B cell (primary cell): Measurements from ENCODE around the gene CHRM1. TPM values are rescaled to one million over a fixed set of nuclear protein-coding genes. Genes with fewer than 3 reads are reported as not detected.

ENCODE experiments used
- ATAC-seq: fragments of 200-7000 bp; cut with Tn5 transposase; one replicate; pipeline ENCODE4 v1.10.0; 2021; ENCODE audit warnings: low read depth, mild to moderate bottlenecking, moderate number of reproducible peaks, moderate library complexity
- CTCF ChIA-PET: fragments of 350-600 bp; sonication (Branson Sonifier 250); formaldehyde crosslinking; loops from one replicate; lab custom pipeline; 2021; ENCODE audit warnings: antibody characterized with exemption, inconsistent platforms; lab: Charles Lee
- POLR2A ChIA-PET: fragments of 350-600 bp; sonication (Branson Sonifier 250); formaldehyde crosslinking; loops from one replicate; lab custom pipeline; 2021; ENCODE audit warnings: antibody characterized with exemption; lab: Charles Lee
- DNase-seq: peaks from one replicate; pipeline ENCODE4 v3.0.0; 2013
- H2AFZ ChIP-seq: 2 replicates; pipeline ENCODE4 v1.6.1; 2012; ENCODE audit warnings: mild to moderate bottlenecking, low read depth, low read length; ENCODE audit not compliant: insufficient read depth, poor library complexity, severe bottlenecking
- H3K27ac ChIP-seq, 2 donors: 1 replicate in 1 of 2; 2 replicates in 1 of 2; pipeline ENCODE4 v1.5.1; 2012 to 2013; ENCODE audit warnings: low read length in 2 of 2, mild to moderate bottlenecking in 2 of 2, moderate library complexity in 1 of 2
- H3K27me3 ChIP-seq, 4 experiments: fragments of 200-600 bp in 1 of 4; sonication (generic) in 1 of 4; replicated peaks in 1 of 4; 1 replicate in 2 of 4; 2 replicates in 2 of 4; pipeline versions ENCODE4 v1.6.1 to v1.7.0; 2013 to 2016; ENCODE audit warnings: low read length in 3 of 4, mild to moderate bottlenecking in 2 of 4, mixed read lengths in 1 of 4, moderate library complexity in 1 of 4; ENCODE audit not compliant: insufficient read depth in 4 of 4, control insufficient read depth in 3 of 4; ENCODE audit errors: control extremely low read depth in 1 of 4
- H3K36me3 ChIP-seq, 2 experiments: replicated peaks in 1 of 2; 1 replicate in 1 of 2; 2 replicates in 1 of 2; pipeline versions ENCODE4 v1.6.1 to v1.7.1; 2013; ENCODE audit warnings: low read length in 1 of 2; ENCODE audit not compliant: insufficient read depth in 2 of 2, control insufficient read depth in 1 of 2; ENCODE audit errors: control extremely low read depth in 1 of 2, extremely low read depth in 1 of 2
- H3K4me1 ChIP-seq, 2 donors: fragments of 200-600 bp in 1 of 2; sonication (generic) in 1 of 2; 1 replicate in 1 of 2; 2 replicates in 1 of 2; pipeline versions ENCODE4 v1.5.1 to v1.6.1; 2013 to 2017; ENCODE audit warnings: low read length in 2 of 2; ENCODE audit not compliant: control insufficient read depth in 2 of 2, insufficient read depth in 2 of 2
- H3K4me2 ChIP-seq: replicated peaks from 2 replicates; pipeline ENCODE3; 2012; ENCODE audit warnings: mild to moderate bottlenecking, low read depth, low read length; ENCODE audit not compliant: poor library complexity, severe bottlenecking
- H3K4me3 ChIP-seq, 5 experiments: fragments of 200-600 bp in 1 of 5; sonication (generic) in 1 of 5; 1 replicate in 3 of 5; 2 replicates in 2 of 5; pipeline versions ENCODE4 v1.5.1 to v1.7.0; 2011 to 2016; ENCODE audit warnings: low read length in 4 of 5, mild to moderate bottlenecking in 4 of 5, low read depth in 2 of 5, control low read depth in 1 of 5, moderate library complexity in 1 of 5; ENCODE audit not compliant: insufficient read depth in 1 of 5; ENCODE audit errors: control extremely low read depth in 1 of 5, extremely low read depth in 1 of 5
- H3K79me2 ChIP-seq: fragments of 200-600 bp; sonication (generic); one replicate; pipeline ENCODE4 v1.6.0; 2016; ENCODE audit warnings: low read length; ENCODE audit not compliant: control insufficient read depth, insufficient read depth
- H3K9ac ChIP-seq: fragments of 200-600 bp; sonication (generic); 2 replicates; pipeline ENCODE4 v1.6.1; 2017; ENCODE audit warnings: mild to moderate bottlenecking, low read length, moderate library complexity
- H3K9me3 ChIP-seq, 3 donors: one replicate each; pipeline versions ENCODE4 v1.6.1 to v1.7.1; 2013; ENCODE audit warnings: low read length in 2 of 3; ENCODE audit not compliant: control insufficient read depth in 2 of 3, insufficient read depth in 1 of 3; ENCODE audit errors: control extremely low read depth in 1 of 3
- H4K20me1 ChIP-seq: 2 replicates; pipeline ENCODE4 v1.6.0; 2012; ENCODE audit warnings: mild to moderate bottlenecking, low read length; ENCODE audit not compliant: insufficient read depth, control insufficient read depth, poor library complexity, severe bottlenecking
- H3K27ac Mint-ChIP-seq: one replicate; pipeline ENCODE4 v1.8.0; 2021; ENCODE audit warnings: mixed read lengths
- H3K27me3 Mint-ChIP-seq: one replicate; pipeline ENCODE4 v1.8.0; 2021; ENCODE audit warnings: mixed read lengths
- H3K4me1 Mint-ChIP-seq: one replicate; pipeline ENCODE4 v1.8.0; 2021; ENCODE audit warnings: mixed read lengths
- H3K4me3 Mint-ChIP-seq: one replicate; pipeline ENCODE4 v1.8.0; 2021; ENCODE audit warnings: mixed read lengths
- H3K9me3 Mint-ChIP-seq: one replicate; pipeline ENCODE4 v1.8.0; 2022; ENCODE audit warnings: mixed read lengths; ENCODE audit not compliant: insufficient read depth
- CTCF ChIP-seq: fragments of 200-600 bp; IDR thresholded peaks from one replicate; pipeline ENCODE4 v1.8.0; 2022; ENCODE audit warnings: antibody characterized with exemption, mild to moderate bottlenecking
- EZH2 ChIP-seq: IDR thresholded peaks from 2 replicates; pipeline ENCODE4 v1.6.1; 2012; ENCODE audit warnings: borderline replicate concordance, low read depth, mild to moderate bottlenecking, moderate library complexity, low read length; ENCODE audit not compliant: insufficient read depth, poor library complexity, severe bottlenecking
- WGBS: methylation state at CpG from one replicate; pipeline ENCODE4 v1.1.5; 2013; ENCODE audit warnings: missing lambda C conversion rate; ENCODE audit not compliant: insufficient coverage; 5-methylcytosine and 5-hydroxymethylcytosine counted together
- intact Hi-C: fragments of 100-400 bp; cut with micrococcal nuclease; formaldehyde crosslinking; loops from one replicate; pipeline ENCODE4 v1.10.0; 2022
- polyA plus RNA-seq: library from polyadenylated mRNA; depleted of rRNA; stranded (reverse); fragments of >200 nt; gene quantifications from 2 replicates; pipeline ENCODE4 v1.2.3, GENCODE V29; 2012
- total RNA-seq, 2 donors: library from RNA; stranded (reverse); fragments of 120-200 nt in 1 of 2; gene quantifications; 1 replicate in 1 of 2; 2 replicates in 1 of 2; pipeline versions ENCODE4 v1.2.3 to v1.2.4, GENCODE V29; 2013 to 2022

Gene CHRM1
- total and polyA plus RNA-seq, 2 donors (not counting 1 experiment from before 2014, with no cell fraction given) = not detected

GRCh38 chr11:62881579-62882430 lies 39.4 kb downstream of the CHRM1 start:
- Mint-ChIP-seq H3K27me3 (no peaks in the 10 kb centered on the region), H3K9me3 (no peaks in the 10 kb centered on the region), H3K4me1 (peaks cover 39% of the 10 kb centered on the region), H3K27ac (peak overlapping the region; percentile 100), H3K4me3 (peak overlapping the region; percentile 100)
- peaks cover 43% of the 10 kb centered on the region for H4K20me1 ChIP-seq
- intact Hi-C loops = loop anchor here (1.0 to 5.0 kb wide), 13 partner anchors 20 to 990 kb away; partner anchors contain the start of genes ATL3, BSCL2, FADS3 and GNG3
- no peaks in the 10 kb centered on the region for H3K9me3 ChIP-seq
- ATAC-seq = peak; percentile 57
- peaks cover 25 to 36% of the 10 kb centered on the region in 2 donors for H3K4me1 ChIP-seq
- peak; percentile 87 for DNase-seq
- ChIA-PET CTCF (interaction anchor here (0.6 to 3.5 kb wide), 19 partner anchors 16 to 489 kb away, joined by 3 to 39 read pairs (median 4); partner anchors contain the start of genes BSCL2, HNRNPUL2, TMEM179B and TTC9C), POLR2A (interaction anchor here (0.5 to 2.5 kb wide), 28 partner anchors 26 to 1967 kb away, joined by 3 to 52 read pairs (median 4); partner anchors contain the start of genes HNRNPUL2, LBHD1, MTA2 and POLR2G)
- H2AFZ ChIP-seq = peak overlapping the region; percentile 93
- peak overlapping the region; percentile 31 to 93 (median 78) for H3K4me3 ChIP-seq
- peak overlapping the region; percentile 86 to 90 for H3K27ac ChIP-seq
- no peaks in the 10 kb centered on the region for H3K27me3 ChIP-seq
- 2% methylated on average over 16 of the region's 21 CpGs for WGBS
- H3K36me3 ChIP-seq = peaks cover 3 to 44% of the 10 kb centered on the region in 2 experiments
- H3K4me2 ChIP-seq = peak overlapping the region; percentile 89
- H3K9ac ChIP-seq = peak overlapping the region; percentile 89
- no peak for TF ChIP-seq EZH2
- TF ChIP-seq CTCF = peak; percentile 23
- peaks cover 47% of the 10 kb centered on the region for H3K79me2 ChIP-seq
